Right lobe of liver (tissue), 6 donors: ENCODE results near the gene PDIA5. TPM values are rescaled to one million over a fixed set of nuclear protein-coding genes. Genes with fewer than 3 reads are reported as not detected.
A peak's percentile ranks its signal among the peaks of the same experiment; 100 is the strongest.

Experiments
- ATAC-seq, 4 donors: fragments of 200-7000 bp; cut with Tn5 transposase; one replicate each; pipeline ENCODE4 v1.9.1; 2020; ENCODE audit warnings: mild to moderate bottlenecking in 4 of 4, moderate library complexity in 4 of 4
- DNase-seq, 3 donors: peaks; one replicate each; pipeline ENCODE4 v3.0.0-alpha.2; 2020
- H3K27ac ChIP-seq, 3 donors: fragments of 200-600 bp; one replicate each; pipeline ENCODE4 v1.8.0; 2022
- H3K27me3 ChIP-seq, 2 donors: fragments of 200-600 bp; one replicate each; pipeline ENCODE4 v1.8.0; 2022
- H3K36me3 ChIP-seq, 4 donors: fragments of 200-600 bp; sonication (generic) in 1 of 4; one replicate each; pipeline versions ENCODE4 v1.5.1 to v1.8.0; 2017 to 2022; ENCODE audit warnings: control low read depth in 1 of 4
- H3K4me1 ChIP-seq, 4 donors: fragments of 200-600 bp; sonication (generic) in 1 of 4; one replicate each; pipeline versions ENCODE4 v1.5.1 to v1.8.0; 2017 to 2022; ENCODE audit warnings: control low read depth in 1 of 4
- H3K4me3 ChIP-seq, 3 donors: fragments of 200-600 bp; one replicate each; pipeline ENCODE4 v1.8.0; 2022
- H3K9me3 ChIP-seq, 4 donors: fragments of 200-600 bp; sonication (generic) in 1 of 4; one replicate each; pipeline versions ENCODE4 v1.5.1 to v1.8.0; 2017 to 2022; ENCODE audit warnings: control low read depth in 1 of 4
- POLR2A ChIP-seq: fragments of 450-650 bp; IDR thresholded peaks from one replicate; pipeline ENCODE4 v1.6.1; 2017; ENCODE audit warnings: antibody characterized with exemption, mild to moderate bottlenecking
- whole genome bisulfite sequencing: methylation state at CpG from one replicate; pipeline ENCODE4 v1.1.6; 2018; ENCODE audit warnings: low coverage, low lambda C conversion rate; ENCODE audit not compliant: insufficient coverage; ENCODE audit errors: missing lambda C conversion rate; 5-methylcytosine and 5-hydroxymethylcytosine counted together
- intact Hi-C, 2 donors: fragments of 100-400 bp; cut with DNase I; formaldehyde crosslinking; loops; one replicate each; pipeline versions ENCODE4 v1.11.2 to v1.14.1; 2022
- total RNA-seq, 6 experiments: library from RNA; depleted of rRNA in 2 of 6; stranded (reverse); fragments of >200 nt in 2 of 6; fragmentation: NEBNext Ultra II Directional in 3 of 6; extraction: Animal tissue kit (Norgen Biotek cat#: 25700) in 3 of 6; gene quantifications; one replicate each; pipeline versions ENCODE4 v1.1.0 to v1.2.4, GENCODE V29; 2016 to 2023
- TF ChIP-seq, protein P1 (sequence below), 4 donors: fragments of 200-600 bp in 3 of 4; fragments of 450-650 bp in 1 of 4; IDR thresholded peaks; one replicate each; pipeline versions ENCODE4 v1.5.1 to v1.8.0; 2016 to 2022; ENCODE audit warnings: antibody characterized with exemption in 4 of 4, mild to moderate bottlenecking in 2 of 4
- donor health status: DM: no; HTN: yes; CAD: no.
- donor health status: DM: no; HTN: no; CAD: no.
- donor health status: DM: no; HTN: no; CAD: no.
- donor health status: DM: no; HTN: yes; CAD: no.
- donor health status: DM: no; HTN: yes; CAD: no.

PDIA5 gene
- total RNA-seq, 6 experiments from 2014 or later: 26.2 to 109 (median 51.9) TPM

DNA sequence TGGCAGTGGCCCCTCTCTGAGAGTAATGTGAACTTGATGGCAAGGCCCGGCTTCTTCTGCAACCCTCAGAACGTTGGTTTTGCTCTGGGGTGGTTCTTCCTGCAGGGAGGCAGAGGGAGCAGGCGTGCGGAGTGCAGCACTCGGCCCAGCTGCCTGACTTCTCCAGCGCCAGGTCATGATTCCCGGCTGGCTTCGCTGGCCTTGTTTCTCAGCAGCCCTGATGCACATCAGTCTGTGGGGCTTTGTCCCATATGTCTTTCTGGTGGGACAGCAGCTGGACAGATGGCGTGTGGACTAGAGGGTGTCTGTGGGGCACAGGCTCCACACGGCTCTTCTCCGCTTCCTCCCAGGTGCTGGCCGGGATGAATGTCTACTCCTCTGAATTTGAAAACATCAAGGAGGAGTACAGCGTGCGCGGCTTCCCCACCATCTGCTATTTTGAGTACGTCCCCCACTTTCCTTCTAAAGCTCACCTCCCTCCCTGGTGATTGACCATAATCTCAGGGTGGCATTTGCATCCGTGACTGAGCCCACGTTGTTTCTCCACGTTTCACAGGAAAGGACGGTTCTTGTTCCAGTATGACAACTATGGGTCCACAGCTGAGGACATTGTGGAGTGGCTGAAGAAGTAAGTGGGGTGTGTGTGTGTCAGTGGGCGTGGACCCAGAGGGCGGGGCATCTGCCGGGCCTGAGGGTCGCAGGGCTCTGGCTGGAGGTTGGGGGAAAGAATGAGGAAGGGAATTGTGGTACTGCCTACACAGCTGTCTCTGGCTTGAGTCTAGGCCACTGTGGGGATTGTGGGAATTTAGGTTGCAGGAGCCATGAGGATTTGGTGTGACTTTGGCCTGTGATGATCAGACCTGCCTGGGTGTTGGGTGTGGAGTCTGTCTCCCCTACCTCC, 57.1 kb downstream of the PDIA5 start:
- Histone ChIP-seq H3K27ac (no peak overlapping the region), H3K4me1 (peaks cover 0 to 11% (median 4%) of the 10 kb centered on the region in 4 donors), H3K27me3 (no peaks in the 10 kb centered on the region), H3K4me3 (no peak overlapping the region), H3K9me3 (no peaks in the 10 kb centered on the region), H3K36me3 (peaks cover 0 to 81% (median 41%) of the 10 kb centered on the region in 4 donors)
- ATAC-seq (no peak), DNase-seq (no peak)
- intact Hi-C loops: no loop called here
- WGBS: 75% methylated on average over 9 of the region's 24 CpGs
- TF ChIP-seq, protein P1, sequence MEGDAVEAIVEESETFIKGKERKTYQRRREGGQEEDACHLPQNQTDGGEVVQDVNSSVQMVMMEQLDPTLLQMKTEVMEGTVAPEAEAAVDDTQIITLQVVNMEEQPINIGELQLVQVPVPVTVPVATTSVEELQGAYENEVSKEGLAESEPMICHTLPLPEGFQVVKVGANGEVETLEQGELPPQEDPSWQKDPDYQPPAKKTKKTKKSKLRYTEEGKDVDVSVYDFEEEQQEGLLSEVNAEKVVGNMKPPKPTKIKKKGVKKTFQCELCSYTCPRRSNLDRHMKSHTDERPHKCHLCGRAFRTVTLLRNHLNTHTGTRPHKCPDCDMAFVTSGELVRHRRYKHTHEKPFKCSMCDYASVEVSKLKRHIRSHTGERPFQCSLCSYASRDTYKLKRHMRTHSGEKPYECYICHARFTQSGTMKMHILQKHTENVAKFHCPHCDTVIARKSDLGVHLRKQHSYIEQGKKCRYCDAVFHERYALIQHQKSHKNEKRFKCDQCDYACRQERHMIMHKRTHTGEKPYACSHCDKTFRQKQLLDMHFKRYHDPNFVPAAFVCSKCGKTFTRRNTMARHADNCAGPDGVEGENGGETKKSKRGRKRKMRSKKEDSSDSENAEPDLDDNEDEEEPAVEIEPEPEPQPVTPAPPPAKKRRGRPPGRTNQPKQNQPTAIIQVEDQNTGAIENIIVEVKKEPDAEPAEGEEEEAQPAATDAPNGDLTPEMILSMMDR (IDR thresholded peaks at IDR 0.05): no peak
- TF ChIP-seq POLR2A: no peak

GRCh38 chr3:123124971-123125370, 58.1 kb downstream of the PDIA5 start:
- no peaks in the 10 kb centered on the region for H3K27me3 ChIP-seq
- 97% methylated on average over 5 of the region's 7 CpGs for WGBS
- intact Hi-C loops: no loop called here
- H3K9me3 ChIP-seq: no peaks in the 10 kb centered on the region
- H3K4me1 ChIP-seq: peaks cover 0 to 20% (median 10%) of the 10 kb centered on the region in 4 donors
- no peak overlapping the region for H3K27ac ChIP-seq
- no peak for ATAC-seq
- TF ChIP-seq POLR2A: no peak
- TF ChIP-seq, protein P1 (IDR thresholded peaks at IDR 0.05): no peak
- no peak for DNase-seq
- H3K4me3 ChIP-seq: no peak overlapping the region
- peaks cover 0 to 74% (median 36%) of the 10 kb centered on the region in 4 donors for H3K36me3 ChIP-seq

GRCh38 chr3:123126031-123126430, 59.2 kb downstream of the PDIA5 start:
- Histone ChIP-seq H3K27ac (no peak overlapping the region), H3K36me3 (peaks cover 0 to 69% (median 36%) of the 10 kb centered on the region in 4 donors), H3K4me1 (peaks cover 0 to 26% (median 13%) of the 10 kb centered on the region in 4 donors), H3K9me3 (no peaks in the 10 kb centered on the region), H3K27me3 (no peaks in the 10 kb centered on the region), H3K4me3 (no peak overlapping the region)
- no peak for DNase-seq
- no peak for ATAC-seq
- TF ChIP-seq, protein P1 (IDR thresholded peaks at IDR 0.05): no peak
- no peak for TF ChIP-seq POLR2A
- intact Hi-C loops: no loop called here
- 73% methylated on average over 7 of the region's 7 CpGs for WGBS

DNA sequence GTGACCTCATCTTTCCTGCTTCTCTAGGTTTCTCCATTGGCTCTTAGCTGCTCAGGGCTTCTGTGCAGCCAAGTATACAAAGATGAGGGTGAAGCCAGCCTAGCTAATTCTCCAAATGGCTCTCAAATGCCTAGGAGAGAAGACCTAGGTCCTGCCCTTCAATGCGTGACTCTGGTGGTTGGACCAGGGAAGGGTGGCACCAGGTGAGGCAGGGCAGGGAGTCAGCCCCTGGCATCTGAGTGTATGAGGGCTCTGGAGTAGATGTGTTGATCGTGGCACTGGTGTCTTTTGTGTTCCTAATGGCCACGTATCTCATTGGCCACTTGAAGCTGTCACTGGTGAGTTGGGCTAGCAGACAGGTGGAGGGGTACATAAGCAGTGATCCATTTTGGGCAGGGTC, 59.8 kb downstream of the PDIA5 start:
- intact Hi-C loops: no loop called here
- no peak for TF ChIP-seq POLR2A
- TF ChIP-seq, protein P1 (IDR thresholded peaks at IDR 0.05): no peak
- H3K4me1 ChIP-seq: peaks cover 0 to 26% (median 13%) of the 10 kb centered on the region in 4 donors
- no peaks in the 10 kb centered on the region for H3K27me3 ChIP-seq
- H3K9me3 ChIP-seq: no peaks in the 10 kb centered on the region
- H3K36me3 ChIP-seq: peaks cover 0 to 69% (median 36%) of the 10 kb centered on the region in 4 donors
- H3K4me3 ChIP-seq: no peak overlapping the region
- DNase-seq (peak in 1 of 3 donors; percentile 0), ATAC-seq (no peak)
- H3K27ac ChIP-seq: no peak overlapping the region
- WGBS: 100% methylated on average over 2 of the region's 3 CpGs
